Measurements from ENCODE around the gene CDH13.

Gene CDH13

GRCh38 chr16:82835487-82836155 is 208.9 kb downstream of the CDH13 start:
- DNase-seq (ENCODE audit: low spot score) (no peak), FAIRE-seq (no peak)

DNA sequence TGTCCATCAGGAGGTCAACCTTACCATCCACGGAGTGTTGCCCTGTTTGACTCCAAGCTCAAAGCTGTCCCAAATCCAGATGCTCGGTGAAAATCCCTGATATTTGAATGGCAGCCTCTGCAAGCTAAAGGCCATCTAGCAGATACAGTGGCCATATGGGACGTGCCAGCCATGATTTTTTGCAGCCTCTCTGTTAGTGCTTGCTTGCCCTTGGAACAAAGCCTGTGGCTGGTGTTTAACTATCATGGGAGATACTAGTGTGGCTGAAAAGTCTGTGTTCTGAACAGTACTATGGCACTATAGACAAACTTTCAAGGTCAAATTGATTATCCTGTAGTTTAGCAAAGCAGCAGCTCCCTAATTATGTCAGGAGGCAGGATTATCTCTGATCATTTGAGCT is 214.3 kb downstream of the CDH13 start:
- DNase-seq (ENCODE audit: low spot score) (no peak), FAIRE-seq (no peak)

DNA sequence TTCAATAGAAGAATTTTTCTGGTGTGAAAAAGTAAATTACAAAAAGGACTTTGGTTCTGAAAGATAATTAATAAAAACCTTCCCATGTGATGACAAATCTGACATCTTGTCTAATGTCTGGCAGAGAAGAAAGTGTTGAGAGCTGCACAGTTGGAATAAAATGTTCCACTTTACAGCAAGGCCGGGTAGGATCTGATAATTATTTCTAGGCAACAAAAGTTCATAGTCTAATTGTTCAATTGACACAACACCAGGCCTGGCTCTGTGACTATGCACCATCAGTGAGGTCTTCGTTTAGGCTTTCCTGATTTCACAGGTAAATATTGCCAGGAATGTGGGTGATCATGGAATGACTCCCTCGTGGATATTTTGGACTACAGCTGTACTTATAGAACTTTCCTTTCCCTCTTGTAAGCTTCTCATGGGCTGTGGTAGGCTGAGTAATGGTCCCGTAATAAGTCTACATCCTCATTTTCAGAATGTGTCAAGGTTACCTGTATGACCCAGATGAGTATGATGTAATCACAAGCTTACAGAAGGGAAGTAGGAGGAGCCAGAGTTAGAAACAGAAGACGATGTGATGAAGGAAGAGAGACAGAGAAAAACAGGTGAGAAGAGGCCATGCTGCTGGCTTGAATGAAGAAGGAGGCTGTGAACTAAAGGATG is 217.0 kb downstream of the CDH13 start:
- FAIRE-seq: no peak

GRCh38 chr16:82845116-82845515 is 218.3 kb downstream of the CDH13 start:
- FAIRE-seq (no peak), DNase-seq (ENCODE audit: low spot score) (no peak)

More for the DNA sequence above, 217.0 kb downstream of the CDH13 start:
- DNase-seq (ENCODE audit: low spot score): no peak

DNA sequence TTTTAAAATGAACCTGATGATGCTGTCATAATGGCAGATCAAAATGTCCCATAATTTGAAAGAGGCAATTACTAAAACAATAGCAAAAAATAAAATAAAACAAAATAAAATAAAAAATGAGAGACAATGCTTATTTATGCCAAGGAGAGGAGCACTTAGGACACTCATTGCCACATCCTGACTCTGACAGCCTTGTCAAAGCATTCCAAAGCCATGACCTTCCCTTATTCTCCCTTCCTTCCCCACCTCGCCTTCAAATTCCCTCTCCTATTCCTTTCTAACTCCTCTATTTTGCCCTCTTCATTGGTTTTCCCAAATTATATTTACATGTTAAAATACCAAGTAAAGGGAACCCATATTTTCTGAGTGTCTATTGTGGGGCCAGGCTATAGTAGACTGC is 220.0 kb downstream of the CDH13 start:
- no peak for FAIRE-seq
- DNase-seq (ENCODE audit: low spot score): no peak

GRCh38 chr16:82848013-82848412 is 221.2 kb downstream of the CDH13 start:
- FAIRE-seq: no peak
- DNase-seq (ENCODE audit: low spot score): no peak

GRCh38 chr16:82852388-82853008 is 225.7 kb downstream of the CDH13 start:
- DNase-seq (ENCODE audit: low spot score) (no peak), FAIRE-seq (no peak)

GRCh38 chr16:82855471-82855870 is 228.7 kb downstream of the CDH13 start:
- no peak for FAIRE-seq
- no peak for DNase-seq (ENCODE audit: low spot score)

- no peak for FAIRE-seq
- no peak for DNase-seq (ENCODE audit: low spot score)
Measured at GRCh38 chr16:82857693-82858365, 231.1 kb downstream of the CDH13 start.

DNA sequence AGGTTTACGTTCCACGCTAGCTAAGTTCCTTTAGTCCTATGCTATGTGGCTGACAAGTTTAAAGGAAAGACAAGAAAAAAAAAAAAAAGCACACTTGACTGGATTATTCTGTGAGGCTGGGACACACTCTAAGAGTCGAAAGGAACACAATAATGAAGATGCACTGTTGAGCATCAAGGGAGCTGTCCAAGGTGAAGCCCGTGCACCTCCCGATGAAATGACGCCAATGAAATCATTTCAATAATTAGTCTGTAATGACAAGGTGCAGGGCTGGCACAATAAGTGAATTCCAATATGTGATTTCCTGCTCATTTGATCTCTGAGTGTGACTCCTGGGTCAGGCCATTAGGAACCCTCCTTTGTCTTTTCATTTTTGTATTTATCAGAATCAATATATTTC is 232.9 kb downstream of the CDH13 start:
- DNase-seq (ENCODE audit: low spot score) (no peak), FAIRE-seq (no peak)

- DNase-seq (ENCODE audit: low spot score) (no peak), FAIRE-seq (no peak)
Measured at GRCh38 chr16:82860071-82860470, 233.3 kb downstream of the CDH13 start.

DNA sequence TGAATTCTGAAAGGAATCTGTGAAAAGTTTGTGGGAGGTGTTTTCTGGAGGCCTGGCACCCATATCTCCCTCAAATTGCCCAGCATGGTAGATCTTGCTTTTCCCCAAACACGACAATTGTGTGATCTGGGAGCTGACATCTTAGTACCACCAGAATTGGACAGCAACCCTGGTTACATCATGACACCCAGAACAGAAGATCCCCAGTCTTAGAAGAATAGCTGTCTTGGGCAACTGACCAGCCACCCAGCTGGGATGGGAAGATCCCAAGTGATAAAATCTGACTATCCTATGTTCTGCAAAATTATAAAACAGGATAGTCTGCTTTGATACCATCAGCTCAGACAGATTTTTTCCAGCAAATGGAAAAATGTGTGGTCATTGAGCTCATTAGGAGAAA is 235.3 kb downstream of the CDH13 start:
- DNase-seq (ENCODE audit: low spot score) (no peak), FAIRE-seq (no peak)

DNA sequence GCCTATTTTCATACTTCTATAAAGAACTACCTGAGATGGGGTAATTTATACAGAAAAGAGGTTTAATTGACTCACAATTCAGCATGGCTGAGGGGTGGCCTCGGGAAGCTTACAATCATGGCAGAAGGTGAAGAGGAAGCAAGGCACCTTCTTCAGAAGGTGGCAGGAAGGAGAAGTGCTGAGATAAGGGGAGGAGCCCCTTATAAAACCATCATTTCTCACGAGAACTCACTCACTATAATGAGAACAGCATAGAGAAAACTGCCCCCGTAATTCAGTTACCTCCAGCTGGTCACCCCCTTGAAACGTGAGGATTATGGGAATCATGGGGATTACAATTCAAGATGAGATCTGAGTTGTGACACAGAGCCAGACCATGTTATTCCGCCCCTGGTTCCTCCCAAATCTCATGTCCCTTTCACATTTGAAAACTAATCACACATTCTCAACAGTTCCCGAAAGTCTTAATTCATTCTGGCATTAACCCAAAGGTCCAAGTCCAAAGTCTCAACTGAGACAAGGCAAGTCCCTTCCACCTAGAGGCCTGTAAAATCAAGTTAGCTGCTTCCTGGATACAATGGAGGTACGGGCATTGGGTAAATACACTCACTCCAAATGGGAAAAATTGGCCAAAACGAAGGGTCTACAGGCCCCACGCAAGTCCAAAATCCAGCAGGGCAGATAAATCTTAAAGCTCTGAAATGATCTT is 237.7 kb downstream of the CDH13 start:
- no peak for DNase-seq (ENCODE audit: low spot score)
- no peak for FAIRE-seq

- FAIRE-seq (no peak), DNase-seq (ENCODE audit: low spot score) (no peak)
Measured at GRCh38 chr16:82865412-82865811, 238.6 kb downstream of the CDH13 start.

DNA sequence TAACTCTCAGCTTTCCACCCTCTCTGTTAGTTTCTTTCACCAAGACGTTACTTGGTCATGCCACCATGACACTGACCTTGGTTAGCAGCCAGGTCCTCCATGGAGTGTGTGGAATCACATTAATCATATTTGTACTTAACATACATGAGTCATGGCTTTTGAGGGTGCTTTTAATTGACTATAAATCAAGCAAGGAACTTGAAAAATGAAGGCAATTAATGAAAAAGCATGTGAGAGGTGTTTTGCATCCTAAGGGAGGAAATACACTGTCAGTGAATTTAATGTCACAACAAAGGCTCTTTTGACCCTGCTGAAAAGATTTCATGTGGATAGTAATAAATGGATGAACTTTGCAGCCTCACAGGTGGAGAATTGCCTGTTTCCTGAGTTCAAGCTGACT is 240.7 kb downstream of the CDH13 start:
- no peak for FAIRE-seq
- no peak for DNase-seq (ENCODE audit: low spot score)

DNA sequence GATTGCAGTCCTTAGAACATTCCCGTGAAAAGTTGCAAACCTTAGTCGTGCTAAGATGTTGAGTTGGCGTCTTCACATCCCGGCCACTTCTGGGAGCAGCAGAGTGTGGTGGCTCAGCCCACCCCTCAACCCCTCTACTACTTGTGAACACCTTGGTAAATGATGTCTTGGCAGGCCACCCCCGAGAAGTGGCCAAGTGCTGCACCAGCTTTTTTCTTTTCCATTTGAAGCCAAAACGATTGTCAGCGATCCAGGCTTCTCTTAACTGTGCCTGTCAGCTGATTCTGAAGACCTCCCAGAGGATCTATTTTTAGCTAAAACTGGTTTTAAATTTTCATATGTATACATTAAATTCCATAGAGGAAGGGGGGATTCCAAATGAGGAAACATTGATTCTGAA is 247.5 kb downstream of the CDH13 start:
- no peak for DNase-seq (ENCODE audit: low spot score)
- FAIRE-seq: no peak

GRCh38 chr16:82874672-82875071 is 247.9 kb downstream of the CDH13 start:
- DNase-seq (ENCODE audit: low spot score): no peak
- no peak for FAIRE-seq

- DNase-seq (ENCODE audit: low spot score) (no peak), FAIRE-seq (no peak)
Measured at GRCh38 chr16:82876951-82877350, 250.2 kb downstream of the CDH13 start.

GRCh38 chr16:82878466-82878865 is 251.7 kb downstream of the CDH13 start:
- FAIRE-seq: no peak
- no peak for DNase-seq (ENCODE audit: low spot score)

DNA sequence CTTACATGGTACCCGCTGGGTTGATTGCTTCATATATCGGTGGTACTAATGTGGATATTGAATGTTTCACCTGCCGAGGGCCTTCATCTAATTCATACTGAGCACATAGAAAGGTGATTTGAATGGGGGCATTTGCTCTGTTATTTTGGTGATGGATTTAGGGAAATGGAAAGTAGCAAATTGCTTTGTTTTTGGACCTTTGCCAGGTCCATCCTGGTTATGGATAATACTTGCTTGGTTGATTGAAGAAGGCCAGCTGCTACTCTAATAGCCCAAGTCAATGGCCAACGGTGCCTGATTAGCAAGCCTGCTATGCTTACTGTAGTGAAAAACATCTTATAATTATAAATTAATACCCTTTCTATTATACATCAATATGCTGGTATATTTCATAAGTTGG is 253.6 kb downstream of the CDH13 start:
- FAIRE-seq (no peak), DNase-seq (ENCODE audit: low spot score) (no peak)

- DNase-seq (ENCODE audit: low spot score): no peak
- no peak for FAIRE-seq
Measured at GRCh38 chr16:82881516-82881915, 254.7 kb downstream of the CDH13 start.

GRCh38 chr16:82882226-82882625 is 255.5 kb downstream of the CDH13 start:
- no peak for FAIRE-seq
- DNase-seq (ENCODE audit: low spot score): no peak

Measured in urothelium cell line (cell line).